GM12878 (cell line): ENCODE measurements around the gene KRT78. TPM values are rescaled to one million over a fixed set of nuclear protein-coding genes. Genes with fewer than 3 reads are reported as not detected.

ENCODE experiments used
- ATAC-seq: fragments of 200-7000 bp; cut with Tn5 transposase; 3 replicates; pipeline ENCODE4 v1.9.1; 2020; ENCODE audit warnings: mild to moderate bottlenecking, moderate library complexity
- BruUV-seq: library from RNA; stranded (reverse); fragments of 400-500 nt; replicated peaks from 2 replicates; lab custom pipeline; 2021; lab: Mats Ljungman, UMichigan
- CTCF ChIA-PET: fragments of 300-600 bp; sonication (Branson Sonifier 250); formaldehyde crosslinking; extraction: SDS; loops from one replicate; lab custom pipeline; 2021; ENCODE audit warnings: inconsistent platforms; lab: Yijun Ruan, JAX
- POLR2A ChIA-PET: fragments of 350-600 bp; formaldehyde crosslinking; extraction: SDS; loops from one replicate; lab custom pipeline; 2021; ENCODE audit warnings: inconsistent platforms; lab: Charles Lee
- RAD21 ChIA-PET: fragments of 300-600 bp; sonication (Branson Sonifier 250); formaldehyde crosslinking; loops from one replicate; lab custom pipeline; 2023; ENCODE audit warnings: antibody characterized with exemption; ENCODE audit not compliant: unreplicated experiment; lab: Charles Lee
- SMC1A ChIA-PET: fragments of 300-600 bp; sonication (Branson Sonifier 250); formaldehyde crosslinking; loops from one replicate; lab custom pipeline; 2023; ENCODE audit not compliant: unreplicated experiment, uncharacterized antibody; lab: Charles Lee
- DNase-seq: peaks from one replicate; pipeline ENCODE4 v3.0.0-alpha.2; 2011; ENCODE audit warnings: low read depth, low spot score
- FAIRE-seq: peaks from 3 replicates; lab custom pipeline; 2011; peaks lifted over from hg19 to GRCh38; lab: Jason Lieb, UNC
- H2AFZ ChIP-seq: 2 replicates; pipeline ENCODE4 v1.6.0; 2011; ENCODE audit warnings: low read depth, low read length, control low read depth; ENCODE audit not compliant: control insufficient read depth
- H3K27ac ChIP-seq: 2 replicates; pipeline ENCODE4 v1.5.1; 2011; ENCODE audit warnings: control low read depth; ENCODE audit not compliant: control insufficient read depth, insufficient read depth
- H3K27me3 ChIP-seq, 2 experiments: replicated peaks in 1 of 2; 2 replicates each; pipeline versions ENCODE4 v1.6.0 to v1.6.1; 2011; ENCODE audit warnings: low read length in 1 of 2; ENCODE audit not compliant: control insufficient read depth in 2 of 2, insufficient read depth in 2 of 2
- H3K36me3 ChIP-seq, 2 experiments: 2 replicates each; pipeline ENCODE4 v1.5.1; 2011; ENCODE audit warnings: low read length in 1 of 2; ENCODE audit not compliant: control insufficient read depth in 2 of 2, insufficient read depth in 2 of 2
- H3K4me1 ChIP-seq: 2 replicates; pipeline ENCODE4 v1.6.1; 2011; ENCODE audit warnings: mild to moderate bottlenecking, low read length, moderate library complexity, mixed read lengths; ENCODE audit not compliant: control insufficient read depth, insufficient read depth
- H3K4me2 ChIP-seq: 2 replicates; pipeline ENCODE4 v1.6.0; 2011; ENCODE audit warnings: control low read depth; ENCODE audit not compliant: control insufficient read depth, insufficient read depth
- H3K4me3 ChIP-seq: fragments of 200-600 bp; sonication (generic); 2 replicates; pipeline ENCODE4 v1.5.1; 2016
- H3K79me2 ChIP-seq: 2 replicates; pipeline ENCODE4 v1.6.0; 2011; ENCODE audit warnings: low read length; ENCODE audit not compliant: control insufficient read depth, insufficient read depth
- H3K9ac ChIP-seq: 2 replicates; pipeline ENCODE4 v1.8.0; 2011; ENCODE audit warnings: low read length, control low read depth, mixed read lengths; ENCODE audit not compliant: control insufficient read depth, insufficient read depth
- H3K9me3 ChIP-seq: replicated peaks from 3 replicates; pipeline ENCODE4 v1.5.1; 2011; ENCODE audit warnings: mild to moderate bottlenecking, low read length; ENCODE audit not compliant: control insufficient read depth, insufficient read depth
- H4K20me1 ChIP-seq: 2 replicates; pipeline ENCODE4 v1.6.0; 2011; ENCODE audit not compliant: control insufficient read depth, insufficient read depth
- ATF7 ChIP-seq: fragments of 450-650 bp; IDR thresholded peaks from 2 replicates; pipeline ENCODE4 v1.6.1; 2016; ENCODE audit warnings: low read depth, mild to moderate bottlenecking
- BMI1 ChIP-seq: fragments of 450-650 bp; IDR thresholded peaks from 2 replicates; pipeline ENCODE4 v1.6.1; 2016; ENCODE audit warnings: mild to moderate bottlenecking, moderate library complexity, borderline replicate concordance
- CBFB ChIP-seq: IDR thresholded peaks from 2 replicates; pipeline ENCODE4 v1.6.1; 2016; ENCODE audit warnings: antibody characterized with exemption, low read depth
- CHD2 ChIP-seq: IDR thresholded peaks from 2 replicates; pipeline ENCODE4 v1.6.1; 2011; ENCODE audit warnings: low read depth, low read length, improper control_type of control experiment, borderline replicate concordance
- GATAD2B ChIP-seq: fragments of 450-650 bp; conservative IDR thresholded peaks from 2 replicates; pipeline ENCODE4 v1.6.1; 2017; ENCODE audit warnings: low read depth, mild to moderate bottlenecking, moderate library complexity
- KLF5 ChIP-seq: fragments of 450-650 bp; IDR thresholded peaks from 2 replicates; pipeline ENCODE4 v1.6.1; 2014; ENCODE audit warnings: mild to moderate bottlenecking; ENCODE audit not compliant: partially characterized antibody
- MYC ChIP-seq: IDR thresholded peaks from 2 replicates; pipeline ENCODE4 v1.6.1; 2011; ENCODE audit warnings: mild to moderate bottlenecking, low read length, moderate library complexity, inconsistent platforms; ENCODE audit not compliant: insufficient read depth, insufficient replicate concordance, insufficient read length, severe bottlenecking
- RCOR1 ChIP-seq: conservative IDR thresholded peaks from 2 replicates; pipeline ENCODE4 v1.6.1; 2012; ENCODE audit warnings: low read depth, low read length, improper control_type of control experiment
- SMC3 ChIP-seq: IDR thresholded peaks from 2 replicates; pipeline ENCODE4 v1.6.1; 2011; ENCODE audit warnings: low read length, improper control_type of control experiment, borderline replicate concordance
- TARDBP ChIP-seq: IDR thresholded peaks from 2 replicates; pipeline ENCODE4 v1.6.1; 2016; ENCODE audit warnings: borderline replicate concordance
- ZNF207 ChIP-seq: fragments of 450-650 bp; IDR thresholded peaks from 2 replicates; pipeline ENCODE4 v1.6.1; 2014; ENCODE audit warnings: antibody characterized with exemption, mild to moderate bottlenecking, borderline replicate concordance
- ZNF274 ChIP-seq: IDR thresholded peaks from one replicate; pipeline ENCODE4 v1.8.0; 2011; ENCODE audit not compliant: insufficient read length, insufficient read depth
- WGBS: methylation state at CpG from one replicate; pipeline ENCODE4 v1.1.6; 2016; ENCODE audit warnings: low lambda C conversion rate; ENCODE audit not compliant: insufficient replicate concordance, insufficient coverage; ENCODE audit errors: missing lambda C conversion rate; 5-methylcytosine and 5-hydroxymethylcytosine counted together
- in situ Hi-C: fragments of 300-500 bp; cut with MboI; formaldehyde crosslinking; loops from 9 replicates; pipeline ENCODE4 v1.14.3; 2018; ENCODE audit warnings: mixed read lengths
- intact Hi-C: fragments of 100-400 bp; cut with micrococcal nuclease; formaldehyde crosslinking; loops from one replicate; pipeline ENCODE4 v1.14.2; 2022; ENCODE audit not compliant: unreplicated experiment
- polyA plus RNA-seq, 11 experiments: library from polyadenylated mRNA; depleted of rRNA in 4 of 11; unstranded in 6 of 11; stranded (reverse) in 5 of 11; fragments of >200 nt; fragmentation: Nextera tagmentation in 4 of 11; fragmentation: Illumina TruSeq in 1 of 11; extraction: Ambion mirVana in 4 of 11; extraction: Trizol in 1 of 11; gene quantifications; 1 replicate in 1 of 11; 2 replicates in 10 of 11; pipeline versions ENCODE4 v1.2.1 to v1.2.3, GENCODE V29; 2011 to 2016; ENCODE audit warnings: inconsistent platforms in 2 of 11, missing spikeins in 2 of 11, low read depth in 1 of 11
- total RNA-seq, 4 experiments: library from RNA; depleted of rRNA in 3 of 4; stranded (reverse); fragments of >200 nt in 3 of 4; fragmentation: Illumina TruSeq in 1 of 4; extraction: Trizol in 1 of 4; gene quantifications; 2 replicates each; pipeline versions ENCODE4 v1.2.1 to v1.2.3, GENCODE V29; 2013 to 2021
- TF ChIP-seq, protein P1 (sequence below): fragments of 450-650 bp; IDR thresholded peaks from 2 replicates; pipeline ENCODE4 v1.6.1; 2017; ENCODE audit warnings: borderline replicate concordance
- TF ChIP-seq, protein P2 (sequence below): fragments of 450-650 bp; IDR thresholded peaks from 2 replicates; pipeline ENCODE4 v1.6.1; 2016; ENCODE audit warnings: mild to moderate bottlenecking
- TF ChIP-seq, protein P3 (sequence below): fragments of 150-350 bp; IDR thresholded peaks from 2 replicates; pipeline ENCODE4 v1.6.1; 2014; ENCODE audit warnings: mild to moderate bottlenecking, low read depth, low read length

KRT78 gene
- total and polyA plus RNA-seq, 10 of the 15 experiments (the other 5 are each of a cell fraction or from before 2014, with no cell fraction given) = 0.07 TPM; not detected in 9

DNA sequence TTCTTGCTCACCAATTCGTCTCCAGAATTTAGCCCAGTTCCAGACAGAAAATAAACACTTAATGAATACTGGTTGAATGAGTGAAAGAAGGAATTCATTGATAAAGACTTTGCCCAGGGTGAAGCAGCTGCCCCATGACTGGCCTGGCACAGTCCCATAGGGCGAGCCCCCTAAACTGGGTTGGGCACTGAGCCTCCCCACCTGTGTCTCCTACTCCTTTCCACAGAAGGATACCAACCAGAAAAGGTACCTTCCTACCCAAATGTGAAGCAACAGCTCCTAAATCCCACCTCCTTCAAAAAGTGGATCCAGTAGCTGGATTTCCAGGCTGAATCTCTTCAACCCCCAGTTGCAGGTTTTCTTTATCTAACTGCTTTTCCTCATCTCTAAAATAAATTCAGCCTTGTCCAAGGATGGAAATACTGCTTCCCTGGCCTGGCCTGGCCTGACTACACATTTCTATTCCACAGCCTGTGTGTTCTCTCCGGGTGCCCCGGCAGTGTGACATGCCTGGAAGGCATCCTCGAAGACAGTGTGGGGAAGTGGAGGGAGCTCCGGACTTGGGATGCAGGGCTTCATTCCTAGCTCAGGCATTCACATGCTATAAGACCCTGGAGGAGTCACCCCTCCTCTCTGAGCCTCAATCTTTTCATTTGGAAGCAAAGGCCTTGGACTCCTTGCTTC, 60.5 kb downstream of the KRT78 start:
- FAIRE-seq (no peak), DNase-seq (no peak), ATAC-seq (no peak)
- Histone ChIP-seq H3K4me3 (no peak overlapping the region), H3K4me2 (no peak overlapping the region), H3K4me1 (no peaks in the 10 kb centered on the region), H3K9ac (no peak overlapping the region), H3K27me3 (peaks cover 0 to 9% of the 10 kb centered on the region in 2 experiments; a peak in 3 of 4 replicates), H3K79me2 (no peaks in the 10 kb centered on the region), H2AFZ (no peak overlapping the region), H3K36me3 (no peaks in the 10 kb centered on the region), H3K27ac (no peak overlapping the region), H4K20me1 (no peaks in the 10 kb centered on the region), H3K9me3 (no peaks in the 10 kb centered on the region)
- WGBS = 40% methylated on average over 6 of the region's 6 CpGs
- TF ChIP-seq, protein P1, sequence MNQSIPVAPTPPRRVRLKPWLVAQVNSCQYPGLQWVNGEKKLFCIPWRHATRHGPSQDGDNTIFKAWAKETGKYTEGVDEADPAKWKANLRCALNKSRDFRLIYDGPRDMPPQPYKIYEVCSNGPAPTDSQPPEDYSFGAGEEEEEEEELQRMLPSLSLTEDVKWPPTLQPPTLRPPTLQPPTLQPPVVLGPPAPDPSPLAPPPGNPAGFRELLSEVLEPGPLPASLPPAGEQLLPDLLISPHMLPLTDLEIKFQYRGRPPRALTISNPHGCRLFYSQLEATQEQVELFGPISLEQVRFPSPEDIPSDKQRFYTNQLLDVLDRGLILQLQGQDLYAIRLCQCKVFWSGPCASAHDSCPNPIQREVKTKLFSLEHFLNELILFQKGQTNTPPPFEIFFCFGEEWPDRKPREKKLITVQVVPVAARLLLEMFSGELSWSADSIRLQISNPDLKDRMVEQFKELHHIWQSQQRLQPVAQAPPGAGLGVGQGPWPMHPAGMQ = no peak
- TF ChIP-seq RCOR1 (no peak), MYC (no peak), ZNF274 (no peak), ZNF207 (no peak), GATAD2B (no peak), KLF5 (no peak), SMC3 (no peak), TARDBP (no peak), BMI1 (no peak), CHD2 (no peak), ATF7 (no peak), CBFB (no peak)
- TF ChIP-seq, protein P2, sequence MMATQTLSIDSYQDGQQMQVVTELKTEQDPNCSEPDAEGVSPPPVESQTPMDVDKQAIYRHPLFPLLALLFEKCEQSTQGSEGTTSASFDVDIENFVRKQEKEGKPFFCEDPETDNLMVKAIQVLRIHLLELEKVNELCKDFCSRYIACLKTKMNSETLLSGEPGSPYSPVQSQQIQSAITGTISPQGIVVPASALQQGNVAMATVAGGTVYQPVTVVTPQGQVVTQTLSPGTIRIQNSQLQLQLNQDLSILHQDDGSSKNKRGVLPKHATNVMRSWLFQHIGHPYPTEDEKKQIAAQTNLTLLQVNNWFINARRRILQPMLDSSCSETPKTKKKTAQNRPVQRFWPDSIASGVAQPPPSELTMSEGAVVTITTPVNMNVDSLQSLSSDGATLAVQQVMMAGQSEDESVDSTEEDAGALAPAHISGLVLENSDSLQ = no peak
- TF ChIP-seq, protein P3, sequence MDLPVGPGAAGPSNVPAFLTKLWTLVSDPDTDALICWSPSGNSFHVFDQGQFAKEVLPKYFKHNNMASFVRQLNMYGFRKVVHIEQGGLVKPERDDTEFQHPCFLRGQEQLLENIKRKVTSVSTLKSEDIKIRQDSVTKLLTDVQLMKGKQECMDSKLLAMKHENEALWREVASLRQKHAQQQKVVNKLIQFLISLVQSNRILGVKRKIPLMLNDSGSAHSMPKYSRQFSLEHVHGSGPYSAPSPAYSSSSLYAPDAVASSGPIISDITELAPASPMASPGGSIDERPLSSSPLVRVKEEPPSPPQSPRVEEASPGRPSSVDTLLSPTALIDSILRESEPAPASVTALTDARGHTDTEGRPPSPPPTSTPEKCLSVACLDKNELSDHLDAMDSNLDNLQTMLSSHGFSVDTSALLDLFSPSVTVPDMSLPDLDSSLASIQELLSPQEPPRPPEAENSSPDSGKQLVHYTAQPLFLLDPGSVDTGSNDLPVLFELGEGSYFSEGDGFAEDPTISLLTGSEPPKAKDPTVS = no peak
- BruUV-seq = no TSS peak
- SMC1A ChIA-PET = no interaction called here
- POLR2A ChIA-PET = no interaction called here
- intact Hi-C loops = no loop called here
- RAD21 ChIA-PET = interaction anchor here (0.9 kb wide), 1 partner anchor 91 kb away, joined by 3 read pairs; no protein-coding TSS in a partner anchor
- CTCF ChIA-PET = no interaction called here
- in situ Hi-C loops = no loop called here
